Endothelial cell (in vitro differentiated cells): Measurements from ENCODE around the gene OR8H2. TPM values are rescaled to one million over a fixed set of nuclear protein-coding genes. Genes with fewer than 3 reads are reported as not detected.

Source experiments
- DNase-seq: peaks from one replicate; pipeline ENCODE4 v3.0.0; 2021; ENCODE audit warnings: low spot score
- H3K27ac Mint-ChIP-seq: one replicate; pipeline ENCODE4 v1.8.0; 2021; ENCODE audit warnings: mixed read lengths, inconsistent platforms; ENCODE audit not compliant: unreplicated experiment
- H3K27me3 Mint-ChIP-seq: one replicate; pipeline ENCODE4 v1.8.0; 2021; ENCODE audit warnings: mild to moderate bottlenecking, moderate library complexity, mixed read lengths, inconsistent platforms; ENCODE audit not compliant: unreplicated experiment
- H3K36me3 Mint-ChIP-seq: one replicate; pipeline ENCODE4 v1.8.0; 2021; ENCODE audit warnings: mild to moderate bottlenecking, low read depth, mixed read lengths, inconsistent platforms; ENCODE audit not compliant: unreplicated experiment
- H3K4me1 Mint-ChIP-seq: one replicate; pipeline ENCODE4 v1.8.0; 2021; ENCODE audit warnings: mild to moderate bottlenecking, mixed read lengths, inconsistent platforms; ENCODE audit not compliant: unreplicated experiment
- H3K4me3 Mint-ChIP-seq: one replicate; pipeline ENCODE4 v1.8.0; 2021; ENCODE audit warnings: mild to moderate bottlenecking, mixed read lengths, inconsistent platforms; ENCODE audit not compliant: unreplicated experiment
- H3K9me3 Mint-ChIP-seq: one replicate; pipeline ENCODE4 v1.8.0; 2021; ENCODE audit warnings: mixed read lengths, inconsistent platforms; ENCODE audit not compliant: unreplicated experiment
- total RNA-seq: library from RNA; stranded (reverse); fragmentation: NEBNext Ultra II Directional; extraction: Animal tissue kit (Norgen Biotek cat#: 25700); gene quantifications from one replicate; pipeline ENCODE4 v1.2.1, GENCODE V29; 2021; ENCODE audit not compliant: unreplicated experiment
- TF ChIP-seq, protein P1 (sequence below): fragments of 200-600 bp; sonication (generic); IDR thresholded peaks from one replicate; pipeline ENCODE4 v1.5.0; 2021; ENCODE audit warnings: antibody characterized with exemption; ENCODE audit not compliant: unreplicated experiment

The OR8H2 gene
- total RNA-seq, 1 donor from 2014 or later, result not detected

DNA sequence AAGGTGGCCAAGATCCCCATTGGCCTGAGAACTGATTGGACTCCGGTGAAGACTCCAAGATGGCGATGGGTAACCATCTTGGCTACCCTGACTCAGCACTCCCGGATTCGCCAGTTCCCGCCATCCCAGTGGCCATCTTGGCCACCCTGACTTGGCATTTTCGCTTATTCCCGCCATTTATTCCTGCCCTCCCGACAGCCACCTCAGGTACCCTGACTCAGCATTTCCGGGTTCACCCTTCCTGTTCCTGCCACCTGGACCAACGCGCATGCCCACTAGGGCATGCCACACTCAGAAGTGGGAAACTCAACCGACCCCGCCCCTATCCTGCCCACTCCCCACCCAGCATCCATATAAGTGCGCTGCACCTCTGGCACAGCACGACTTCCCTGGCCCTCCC is 48.8 kb downstream of the OR8H2 start:
- no peak overlapping the region for H3K4me3 Mint-ChIP-seq
- H3K36me3 Mint-ChIP-seq, result no peaks in the 10 kb centered on the region
- H3K4me1 Mint-ChIP-seq, result no peaks in the 10 kb centered on the region
- peaks cover 5% of the 10 kb centered on the region for H3K9me3 Mint-ChIP-seq
- H3K27me3 Mint-ChIP-seq, result peaks cover 3% of the 10 kb centered on the region
- no peak overlapping the region for H3K27ac Mint-ChIP-seq
- DNase-seq, result no peak
- TF ChIP-seq, protein P1, sequence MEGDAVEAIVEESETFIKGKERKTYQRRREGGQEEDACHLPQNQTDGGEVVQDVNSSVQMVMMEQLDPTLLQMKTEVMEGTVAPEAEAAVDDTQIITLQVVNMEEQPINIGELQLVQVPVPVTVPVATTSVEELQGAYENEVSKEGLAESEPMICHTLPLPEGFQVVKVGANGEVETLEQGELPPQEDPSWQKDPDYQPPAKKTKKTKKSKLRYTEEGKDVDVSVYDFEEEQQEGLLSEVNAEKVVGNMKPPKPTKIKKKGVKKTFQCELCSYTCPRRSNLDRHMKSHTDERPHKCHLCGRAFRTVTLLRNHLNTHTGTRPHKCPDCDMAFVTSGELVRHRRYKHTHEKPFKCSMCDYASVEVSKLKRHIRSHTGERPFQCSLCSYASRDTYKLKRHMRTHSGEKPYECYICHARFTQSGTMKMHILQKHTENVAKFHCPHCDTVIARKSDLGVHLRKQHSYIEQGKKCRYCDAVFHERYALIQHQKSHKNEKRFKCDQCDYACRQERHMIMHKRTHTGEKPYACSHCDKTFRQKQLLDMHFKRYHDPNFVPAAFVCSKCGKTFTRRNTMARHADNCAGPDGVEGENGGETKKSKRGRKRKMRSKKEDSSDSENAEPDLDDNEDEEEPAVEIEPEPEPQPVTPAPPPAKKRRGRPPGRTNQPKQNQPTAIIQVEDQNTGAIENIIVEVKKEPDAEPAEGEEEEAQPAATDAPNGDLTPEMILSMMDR, result no peak

Other genes with a start within 250 kb of the OR8H2 start
- gene TRIM51, start 220.4 kb upstream of the OR8H2 start, total RNA-seq, result not detected
- gene OR5W2, start 189.1 kb upstream of the OR8H2 start, total RNA-seq, result not detected
- gene OR5I1, start 167.3 kb upstream of the OR8H2 start, total RNA-seq, result not detected
- not detected for gene OR10AG1, start 133.7 kb upstream of the OR8H2 start, total RNA-seq
- gene OR5F1, start 109.1 kb upstream of the OR8H2 start, total RNA-seq, result not detected
- not detected for gene OR5AS1, start 76.0 kb upstream of the OR8H2 start, total RNA-seq
- not detected for gene OR8I2, start 10.4 kb upstream of the OR8H2 start, total RNA-seq
- gene OR8H3, start 18.7 kb downstream of the OR8H2 start, total RNA-seq, result not detected
- gene OR8J3, start 36.5 kb downstream of the OR8H2 start, total RNA-seq, result not detected
- gene OR8K5, start 56.6 kb downstream of the OR8H2 start, total RNA-seq, result not detected
- gene OR5J2, start 72.9 kb downstream of the OR8H2 start, total RNA-seq, result not detected
- not detected for gene OR5T2, start 130.6 kb downstream of the OR8H2 start, total RNA-seq
- not detected for gene OR5T3, start 148.6 kb downstream of the OR8H2 start, total RNA-seq
- gene OR5T1, start 170.5 kb downstream of the OR8H2 start, total RNA-seq, result not detected
- gene OR8H1, start 188.6 kb downstream of the OR8H2 start, total RNA-seq, result not detected
- not detected for gene OR8K3, start 211.5 kb downstream of the OR8H2 start, total RNA-seq
- gene OR8K1, start 242.4 kb downstream of the OR8H2 start, total RNA-seq, result not detected